ENCODE results near the gene OR51B6. TPM values are rescaled to one million over a fixed set of nuclear protein-coding genes. Genes with fewer than 3 reads are reported as not detected.
"Not testable (repeated sequence)": the region's sequence is repeated elsewhere in the genome, so short reads cannot be mapped to it uniquely, and the experiment has no call there.

Gene OR51B6
- total RNA-seq, 1 donor: not detected

GRCh38 chr11:5345831-5346230 lies 5.5 kb upstream of the OR51B6 start:
- no peak overlapping the region for H3K4me3 ChIP-seq (ENCODE audit: low read depth, low read length)
- peak; percentile 82 for DNase-seq (ENCODE audit: low read depth)
- no peak for TF ChIP-seq CTCF (IDR thresholded peaks at IDR 0.05; ENCODE audit: insufficient read depth, low read length)

GRCh38 chr11:5348551-5349194 lies 2.6 kb upstream of the OR51B6 start:
- TF ChIP-seq CTCF (IDR thresholded peaks at IDR 0.05; ENCODE audit: insufficient read depth, low read length): no peak

DNA sequence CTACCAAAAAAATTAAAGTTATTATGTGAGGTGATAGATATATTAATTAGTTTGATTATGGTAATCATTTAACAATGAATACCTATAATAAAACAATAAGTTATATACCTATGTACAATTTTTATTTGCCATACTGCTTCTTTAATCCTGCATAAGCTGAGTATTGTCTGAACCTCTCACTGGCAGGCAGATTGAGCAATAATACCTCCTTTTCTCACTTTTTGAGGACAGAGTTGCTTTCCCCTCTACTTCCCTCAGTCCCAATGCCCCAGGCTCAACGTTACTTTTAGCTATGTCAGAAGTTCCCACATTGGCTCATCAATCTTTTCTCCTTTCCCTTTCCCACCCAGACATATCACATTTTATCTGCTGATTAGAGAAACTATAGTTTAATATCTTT lies 1.8 kb upstream of the OR51B6 start:
- no peak for TF ChIP-seq CTCF (IDR thresholded peaks at IDR 0.05; ENCODE audit: insufficient read depth, low read length)
- no peak overlapping the region for H3K4me3 ChIP-seq (ENCODE audit: low read depth, low read length)
- DNase-seq (ENCODE audit: low read depth): no peak

More at GRCh38 chr11:5348551-5349194, 2.6 kb upstream of the OR51B6 start:
- no peak for DNase-seq (ENCODE audit: low read depth)
- no peak overlapping the region for H3K4me3 ChIP-seq (ENCODE audit: low read depth, low read length)

GRCh38 chr11:5356031-5356430 lies 4.7 kb downstream of the OR51B6 start:
- not testable (repeated sequence) for H3K4me3 ChIP-seq (ENCODE audit: low read depth, low read length); DNase-seq (ENCODE audit: low read depth)

GRCh38 chr11:5362017-5362625 lies 10.8 kb downstream of the OR51B6 start:
- peak; percentile 78 for DNase-seq (ENCODE audit: low read depth)
- no peak overlapping the region for H3K4me3 ChIP-seq (ENCODE audit: low read depth, low read length)
- no peak for TF ChIP-seq CTCF (IDR thresholded peaks at IDR 0.05; ENCODE audit: insufficient read depth, low read length)

- no peak for DNase-seq (ENCODE audit: low read depth)
Observed at GRCh38 chr11:5363679-5364078, 12.4 kb downstream of the OR51B6 start.

More at GRCh38 chr11:5363679-5364078, 12.4 kb downstream of the OR51B6 start:
- no peak overlapping the region for H3K4me3 ChIP-seq (ENCODE audit: low read depth, low read length)
- TF ChIP-seq CTCF (IDR thresholded peaks at IDR 0.05; ENCODE audit: insufficient read depth, low read length): no peak
